HG02981 (cell line): ENCODE data around the gene COX10.
"Not testable (repeated sequence)": the region's sequence is repeated elsewhere in the genome, so short reads cannot be mapped to it uniquely, and the experiment has no call there.

Experiments
- ATAC-seq: cut with Tn5 transposase; IDR thresholded peaks from one replicate; pipeline ENCODE4 v1.9.1; 2021; ENCODE audit warnings: mild to moderate bottlenecking, moderate library complexity; ENCODE audit not compliant: unreplicated experiment

The COX10 gene

GRCh38 chr17:14169287-14169686 is 100.0 kb downstream of the COX10 start:
- ATAC-seq = no peak

GRCh38 chr17:14169901-14170300 is 100.6 kb downstream of the COX10 start:
- no peak for ATAC-seq

GRCh38 chr17:14176989-14177388 is 107.7 kb downstream of the COX10 start:
- ATAC-seq = not testable (repeated sequence)

- ATAC-seq = not testable (repeated sequence)
Measured at GRCh38 chr17:14177801-14178200, 108.5 kb downstream of the COX10 start.

GRCh38 chr17:14179951-14180350 is 110.6 kb downstream of the COX10 start:
- not testable (repeated sequence) for ATAC-seq

GRCh38 chr17:14182084-14182483 is 112.8 kb downstream of the COX10 start:
- ATAC-seq = not testable (repeated sequence)

GRCh38 chr17:14184536-14184935 is 115.2 kb downstream of the COX10 start:
- ATAC-seq = not testable (repeated sequence)

- ATAC-seq = not testable (repeated sequence)
Measured at GRCh38 chr17:14186443-14186842, 117.1 kb downstream of the COX10 start.

- not testable (repeated sequence) for ATAC-seq
Measured at GRCh38 chr17:14190774-14191173, 121.5 kb downstream of the COX10 start.

GRCh38 chr17:14191469-14191868 is 122.2 kb downstream of the COX10 start:
- not testable (repeated sequence) for ATAC-seq

GRCh38 chr17:14192039-14192438 is 122.7 kb downstream of the COX10 start:
- ATAC-seq = not testable (repeated sequence)

GRCh38 chr17:14192636-14193344 is 123.5 kb downstream of the COX10 start:
- peak; percentile 71 for ATAC-seq

GRCh38 chr17:14196377-14196997 is 127.2 kb downstream of the COX10 start:
- no peak for ATAC-seq

- no peak for ATAC-seq
Measured at GRCh38 chr17:14197057-14197456, 127.8 kb downstream of the COX10 start.

GRCh38 chr17:14197586-14197985 is 128.3 kb downstream of the COX10 start:
- no peak for ATAC-seq

GRCh38 chr17:14198013-14198412 is 128.7 kb downstream of the COX10 start:
- ATAC-seq = no peak

- ATAC-seq = no peak
Measured at GRCh38 chr17:14198575-14198974, 129.3 kb downstream of the COX10 start.

GRCh38 chr17:14199601-14200000 is 130.3 kb downstream of the COX10 start:
- ATAC-seq = no peak

GRCh38 chr17:14200354-14200753 is 131.1 kb downstream of the COX10 start:
- ATAC-seq = no peak

- no peak for ATAC-seq
Measured at GRCh38 chr17:14201021-14201987, 132.0 kb downstream of the COX10 start.

GRCh38 chr17:14201988-14202380 is 132.7 kb downstream of the COX10 start:
- ATAC-seq = no peak
